ENCODE results near the gene MBP. TPM values are rescaled to one million over a fixed set of nuclear protein-coding genes. Genes with fewer than 3 reads are reported as not detected.

The MBP gene
- total and polyA plus RNA-seq, 2 of the 4 experiments (the other 2 are of a cell fraction): 0.72 to 0.90 TPM

DNA sequence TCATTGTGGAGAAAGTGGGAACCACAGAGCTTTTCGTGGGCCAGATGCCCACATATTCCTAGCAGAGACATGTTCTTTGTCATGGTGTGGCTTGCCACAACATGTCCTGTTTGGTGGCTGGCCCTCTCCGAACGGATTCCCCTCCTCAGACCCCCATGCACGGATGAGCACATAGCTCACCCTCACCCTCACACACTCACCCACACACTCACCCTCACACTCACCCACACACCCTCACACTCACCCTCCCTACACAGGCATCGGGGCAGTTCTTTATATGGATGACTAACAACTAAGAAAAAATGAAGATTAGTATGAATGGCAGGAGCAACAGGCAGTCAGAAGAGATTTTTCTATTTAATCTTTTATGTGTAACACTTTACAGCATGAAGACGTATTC, 160.3 kb downstream of the MBP start:
- DNase-seq: no peak
- TF ChIP-seq CEBPB (IDR thresholded peaks at IDR 0.05; ENCODE audit: low read depth, low read length) (no peak), POLR2A (IDR thresholded peaks at IDR 0.05; ENCODE audit: low read depth, low read length) (no peak), MXI1 (IDR thresholded peaks at IDR 0.05; ENCODE audit: borderline replicate concordance, low read depth, low read length) (no peak), BHLHE40 (IDR thresholded peaks at IDR 0.05; ENCODE audit: low read depth, low read length) (no peak), MAZ (IDR thresholded peaks at IDR 0.05; ENCODE audit: borderline replicate concordance, low read depth, low read length) (no peak), FOS (IDR thresholded peaks at IDR 0.05; ENCODE audit: low read depth, low read length) (no peak), RFX5 (IDR thresholded peaks at IDR 0.05; ENCODE audit: low read depth, low read length) (no peak), SMC3 (IDR thresholded peaks at IDR 0.05; ENCODE audit: low read depth, low read length) (no peak)
- TF ChIP-seq, protein P1, sequence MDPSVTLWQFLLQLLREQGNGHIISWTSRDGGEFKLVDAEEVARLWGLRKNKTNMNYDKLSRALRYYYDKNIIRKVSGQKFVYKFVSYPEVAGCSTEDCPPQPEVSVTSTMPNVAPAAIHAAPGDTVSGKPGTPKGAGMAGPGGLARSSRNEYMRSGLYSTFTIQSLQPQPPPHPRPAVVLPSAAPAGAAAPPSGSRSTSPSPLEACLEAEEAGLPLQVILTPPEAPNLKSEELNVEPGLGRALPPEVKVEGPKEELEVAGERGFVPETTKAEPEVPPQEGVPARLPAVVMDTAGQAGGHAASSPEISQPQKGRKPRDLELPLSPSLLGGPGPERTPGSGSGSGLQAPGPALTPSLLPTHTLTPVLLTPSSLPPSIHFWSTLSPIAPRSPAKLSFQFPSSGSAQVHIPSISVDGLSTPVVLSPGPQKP (IDR thresholded peaks at IDR 0.05; ENCODE audit: borderline replicate concordance, low read depth, low read length): no peak
- TF ChIP-seq, protein P2, sequence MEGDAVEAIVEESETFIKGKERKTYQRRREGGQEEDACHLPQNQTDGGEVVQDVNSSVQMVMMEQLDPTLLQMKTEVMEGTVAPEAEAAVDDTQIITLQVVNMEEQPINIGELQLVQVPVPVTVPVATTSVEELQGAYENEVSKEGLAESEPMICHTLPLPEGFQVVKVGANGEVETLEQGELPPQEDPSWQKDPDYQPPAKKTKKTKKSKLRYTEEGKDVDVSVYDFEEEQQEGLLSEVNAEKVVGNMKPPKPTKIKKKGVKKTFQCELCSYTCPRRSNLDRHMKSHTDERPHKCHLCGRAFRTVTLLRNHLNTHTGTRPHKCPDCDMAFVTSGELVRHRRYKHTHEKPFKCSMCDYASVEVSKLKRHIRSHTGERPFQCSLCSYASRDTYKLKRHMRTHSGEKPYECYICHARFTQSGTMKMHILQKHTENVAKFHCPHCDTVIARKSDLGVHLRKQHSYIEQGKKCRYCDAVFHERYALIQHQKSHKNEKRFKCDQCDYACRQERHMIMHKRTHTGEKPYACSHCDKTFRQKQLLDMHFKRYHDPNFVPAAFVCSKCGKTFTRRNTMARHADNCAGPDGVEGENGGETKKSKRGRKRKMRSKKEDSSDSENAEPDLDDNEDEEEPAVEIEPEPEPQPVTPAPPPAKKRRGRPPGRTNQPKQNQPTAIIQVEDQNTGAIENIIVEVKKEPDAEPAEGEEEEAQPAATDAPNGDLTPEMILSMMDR (conservative IDR thresholded peaks at IDR 0.05; ENCODE audit: low read depth, low read length): no peak
- TF ChIP-seq, protein P3, sequence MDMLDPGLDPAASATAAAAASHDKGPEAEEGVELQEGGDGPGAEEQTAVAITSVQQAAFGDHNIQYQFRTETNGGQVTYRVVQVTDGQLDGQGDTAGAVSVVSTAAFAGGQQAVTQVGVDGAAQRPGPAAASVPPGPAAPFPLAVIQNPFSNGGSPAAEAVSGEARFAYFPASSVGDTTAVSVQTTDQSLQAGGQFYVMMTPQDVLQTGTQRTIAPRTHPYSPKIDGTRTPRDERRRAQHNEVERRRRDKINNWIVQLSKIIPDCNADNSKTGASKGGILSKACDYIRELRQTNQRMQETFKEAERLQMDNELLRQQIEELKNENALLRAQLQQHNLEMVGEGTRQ (IDR thresholded peaks at IDR 0.05; ENCODE audit: low read depth, low read length): no peak
- Histone ChIP-seq H4K20me1 (ENCODE audit: insufficient read depth, low read length) (0 out of 2 replicates have a peak, but pooled peaks cover 1% of the 10 kb centered on the region), H3K36me3 (ENCODE audit: control insufficient read depth, insufficient read depth, low read length) (peaks cover 3% of the 10 kb centered on the region), H2BK5ac (ENCODE audit: low read depth, low read length, poor library complexity, severe bottlenecking) (no peak overlapping the region), H3K4me2 (ENCODE audit: low read depth, low read length) (no peak overlapping the region), H3K9ac (ENCODE audit: low read depth, low read length) (no peak overlapping the region), H2AFZ (replicated peaks; ENCODE audit: low read length, poor library complexity) (no peak overlapping the region), H2AK5ac (ENCODE audit: low read depth, low read length) (no peak overlapping the region), H2BK120ac (ENCODE audit: low read depth, low read length) (no peak overlapping the region), H4K5ac (ENCODE audit: low read depth, low read length) (no peak overlapping the region), H3K9me3 (ENCODE audit: control insufficient read depth, insufficient read depth, low read length) (no peaks in the 10 kb centered on the region), H4K8ac (ENCODE audit: low read depth in 2 of 2, low read length in 2 of 2) (no peak overlapping the region), H3K18ac (ENCODE audit: low read depth, low read length) (no peak overlapping the region), H3K56ac (ENCODE audit: extremely low read depth, insufficient read depth, low read length) (no peak overlapping the region), H3K4me3 (ENCODE audit: insufficient read depth, low read depth, low read length) (no peak overlapping the region), H3K79me1 (ENCODE audit: low read depth in 1 of 2, low read length in 2 of 2) (peaks cover 3 to 6% of the 10 kb centered on the region in 2 experiments), H3K27ac (ENCODE audit: insufficient read depth, low read length) (no peak overlapping the region), H2BK20ac (ENCODE audit: low read depth, low read length) (no peak overlapping the region), H2AK9ac (replicated peaks; ENCODE audit: low read depth, low read length, poor library complexity) (no peak overlapping the region), H3K4me1 (ENCODE audit: control insufficient read depth, insufficient read depth, low read length) (no peaks in the 10 kb centered on the region), H4K91ac (ENCODE audit: insufficient read depth, low read depth, low read length) (no peak overlapping the region), H3K9me1 (ENCODE audit: insufficient read depth, low read length) (no peaks in the 10 kb centered on the region; the same call in 1 of the 2 replicates), H3K23ac (ENCODE audit: low read depth, low read length) (no peak overlapping the region), H2BK15ac (ENCODE audit: low read depth, low read length) (no peak overlapping the region), H3K14ac (replicated peaks; ENCODE audit: low read depth, low read length) (no peak overlapping the region), H3K4ac (ENCODE audit: low read depth, low read length) (no peak overlapping the region), H3K27me3 (ENCODE audit: control insufficient read depth, insufficient read depth, low read length) (no peaks in the 10 kb centered on the region)
- CTCF ChIA-PET: no interaction called here
- intact Hi-C loops (cut with micrococcal nuclease): no loop called here
- no TSS peak for BruUV-seq (replicated peaks)
- WGBS, 2 experiments (ENCODE audit: extremely low coverage in 2 of 2, insufficient read length in 1 of 2): no CpG with 5 or more reads among the region's 6 CpGs
- in situ Hi-C loops (cut with MboI; ENCODE audit: low sequenced_read_pairs): no loop called here
- no peak for ATAC-seq (ENCODE audit: low read depth)
- dilution Hi-C loops (cut with HindIII; ENCODE audit: low sequenced_read_pairs, unreplicated experiment): no loop called here
- POLR2A ChIA-PET (ENCODE audit: unreplicated experiment): no interaction called here

Measured in IMR-90 (cell line).